HEK293 (cell line): ENCODE measurements around the gene GABPB1.
"Not testable (repeated sequence)": the region's sequence is repeated elsewhere in the genome, so short reads cannot be mapped to it uniquely, and the experiment has no call there.

Experiments
- CTCF ChIA-PET: fragments of 350-600 bp; formaldehyde crosslinking; extraction: SDS; loops from one replicate; lab custom pipeline; 2021; ENCODE audit warnings: antibody characterized with exemption; lab: Yijun Ruan, JAX
- POLR2A ChIA-PET: fragments of 300-600 bp; formaldehyde crosslinking; extraction: SDS; loops from one replicate; lab custom pipeline; 2020; ENCODE audit warnings: antibody characterized with exemption, inconsistent platforms; lab: Yijun Ruan, JAX
- H3K27ac ChIP-seq: fragments of 200-500 bp; sonication (Bioruptor generic); 2 replicates; pipeline ENCODE4 v1.5.1; 2014; ENCODE audit warnings: low read depth, low read length, control low read depth, inconsistent platforms; ENCODE audit errors: extremely low read depth
- H3K36me3 ChIP-seq, 2 experiments: fragments of 200-500 bp in 1 of 2; sonication (Bioruptor generic) in 1 of 2; 1 replicate in 1 of 2; 2 replicates in 1 of 2; pipeline ENCODE4 v1.5.1; 2014 to 2017; ENCODE audit warnings: inconsistent platforms in 2 of 2, low read length in 2 of 2; ENCODE audit not compliant: control insufficient read depth in 2 of 2, insufficient read depth in 1 of 2
- H3K4me1 ChIP-seq: fragments of 200-500 bp; sonication (Bioruptor generic); 2 replicates; pipeline ENCODE4 v1.5.1; 2014; ENCODE audit warnings: mild to moderate bottlenecking, low read length, inconsistent platforms; ENCODE audit not compliant: control insufficient read depth, insufficient read depth
- H3K4me3 ChIP-seq: 2 replicates; pipeline ENCODE4 v1.5.1; 2011; ENCODE audit warnings: low read depth, mild to moderate bottlenecking, control low read depth, low read length, moderate library complexity
- H3K9me3 ChIP-seq: fragments of 200-500 bp; sonication (Bioruptor generic); 2 replicates; pipeline ENCODE4 v1.5.1; 2014; ENCODE audit warnings: low read depth, low read length, inconsistent platforms; ENCODE audit not compliant: control insufficient read depth, insufficient read depth
- KLF16 ChIP-seq: fragments of 450-650 bp; formaldehyde crosslinking; IDR thresholded peaks from 2 replicates; pipeline ENCODE4 v1.5.1; 2017; ENCODE audit warnings: missing biosample characterization, missing genetic modification characterization
- MZF1 ChIP-seq: fragments of 450-650 bp; formaldehyde crosslinking; IDR thresholded peaks from 2 replicates; pipeline ENCODE4 v1.5.1; 2017; ENCODE audit warnings: missing biosample characterization, missing genetic modification characterization, borderline replicate concordance
- ZBTB17 ChIP-seq: fragments of 450-650 bp; formaldehyde crosslinking; IDR thresholded peaks from 2 replicates; pipeline ENCODE4 v1.5.1; 2016; ENCODE audit warnings: missing biosample characterization, missing genetic modification characterization
- ZFP37 ChIP-seq: fragments of 450-650 bp; formaldehyde crosslinking; IDR thresholded peaks from 2 replicates; pipeline ENCODE4 v1.5.1; 2016; ENCODE audit warnings: missing biosample characterization, missing genetic modification characterization
- ZNF10 ChIP-seq: fragments of 450-650 bp; formaldehyde crosslinking; IDR thresholded peaks from 2 replicates; pipeline ENCODE4 v1.5.1; 2017; ENCODE audit warnings: missing biosample characterization, missing genetic modification characterization
- ZNF202 ChIP-seq: fragments of 450-650 bp; formaldehyde crosslinking; IDR thresholded peaks from 2 replicates; pipeline ENCODE4 v1.5.1; 2016; ENCODE audit warnings: missing biosample characterization, missing genetic modification characterization, borderline replicate concordance
- ZNF221 ChIP-seq: fragments of 450-650 bp; formaldehyde crosslinking; IDR thresholded peaks from 2 replicates; pipeline ENCODE4 v1.5.1; 2017; ENCODE audit warnings: missing biosample characterization, missing genetic modification characterization, borderline replicate concordance
- ZNF23 ChIP-seq: fragments of 450-650 bp; formaldehyde crosslinking; IDR thresholded peaks from 2 replicates; pipeline ENCODE4 v1.5.1; 2016; ENCODE audit warnings: missing biosample characterization, missing genetic modification characterization, borderline replicate concordance
- ZNF350 ChIP-seq: fragments of 450-650 bp; formaldehyde crosslinking; IDR thresholded peaks from 2 replicates; pipeline ENCODE4 v1.5.0; 2017; ENCODE audit warnings: missing biosample characterization, mild to moderate bottlenecking, missing genetic modification characterization
- ZNF561 ChIP-seq: fragments of 450-650 bp; IDR thresholded peaks from 2 replicates; pipeline ENCODE4 v1.5.1; 2018; ENCODE audit warnings: missing biosample characterization, missing genetic modification characterization, borderline replicate concordance
- ZNF600 ChIP-seq: fragments of 450-650 bp; formaldehyde crosslinking; IDR thresholded peaks from 2 replicates; pipeline ENCODE4 v1.5.1; 2016; ENCODE audit warnings: missing biosample characterization, missing genetic modification characterization
- ZNF670 ChIP-seq: fragments of 450-650 bp; formaldehyde crosslinking; IDR thresholded peaks from 2 replicates; pipeline ENCODE4 v1.5.1; 2016; ENCODE audit warnings: missing biosample characterization, missing genetic modification characterization, low read depth
- ZNF677 ChIP-seq: fragments of 450-650 bp; IDR thresholded peaks from 2 replicates; pipeline ENCODE4 v1.5.0; 2018; ENCODE audit warnings: missing biosample characterization, mild to moderate bottlenecking, missing genetic modification characterization, moderate library complexity
- TF ChIP-seq, protein P1 (sequence below): fragments of 450-650 bp; formaldehyde crosslinking; IDR thresholded peaks from 2 replicates; pipeline ENCODE4 v1.5.1; 2016; ENCODE audit warnings: missing biosample characterization, missing genetic modification characterization

GABPB1 gene

GRCh38 chr15:50390554-50391264 lies 35.7 kb upstream of the GABPB1 start:
- no peak overlapping the region for H3K4me3 ChIP-seq
- H3K27ac ChIP-seq: no peak overlapping the region
- CTCF ChIA-PET: interaction anchor here (0.7 kb wide), 1 partner anchor 1208 kb away, joined by 3 read pairs; no protein-coding TSS in a partner anchor
- no peaks in the 10 kb centered on the region for H3K4me1 ChIP-seq
- TF ChIP-seq ZNF677 (tag by site-specific recombination) (no peak), ZNF10 (tag by site-specific recombination) (no peak), ZNF561 (no peak), ZNF350 (no peak), KLF16 (tag by site-specific recombination) (no peak), ZFP37 (no peak)
- TF ChIP-seq, protein P1, sequence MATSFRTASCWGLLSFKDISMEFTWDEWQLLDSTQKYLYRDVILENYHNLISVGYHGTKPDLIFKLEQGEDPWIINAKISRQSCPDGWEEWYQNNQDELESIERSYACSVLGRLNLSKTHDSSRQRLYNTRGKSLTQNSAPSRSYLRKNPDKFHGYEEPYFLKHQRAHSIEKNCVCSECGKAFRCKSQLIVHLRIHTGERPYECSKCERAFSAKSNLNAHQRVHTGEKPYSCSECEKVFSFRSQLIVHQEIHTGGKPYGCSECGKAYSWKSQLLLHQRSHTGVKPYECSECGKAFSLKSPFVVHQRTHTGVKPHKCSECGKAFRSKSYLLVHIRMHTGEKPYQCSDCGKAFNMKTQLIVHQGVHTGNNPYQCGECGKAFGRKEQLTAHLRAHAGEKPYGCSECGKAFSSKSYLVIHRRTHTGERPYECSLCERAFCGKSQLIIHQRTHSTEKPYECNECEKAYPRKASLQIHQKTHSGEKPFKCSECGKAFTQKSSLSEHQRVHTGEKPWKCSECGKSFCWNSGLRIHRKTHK (tag by site-specific recombination): no peak
- TF ChIP-seq, all 188 proteins: peak for 0
- POLR2A ChIA-PET: interaction anchor here (1.0 kb wide), 1 partner anchor 36 kb away, joined by 3 read pairs; the partner anchor contains the start of gene GABPB1
- Histone ChIP-seq H3K36me3 (no peaks in the 10 kb centered on the region), H3K9me3 (no peaks in the 10 kb centered on the region)

DNA sequence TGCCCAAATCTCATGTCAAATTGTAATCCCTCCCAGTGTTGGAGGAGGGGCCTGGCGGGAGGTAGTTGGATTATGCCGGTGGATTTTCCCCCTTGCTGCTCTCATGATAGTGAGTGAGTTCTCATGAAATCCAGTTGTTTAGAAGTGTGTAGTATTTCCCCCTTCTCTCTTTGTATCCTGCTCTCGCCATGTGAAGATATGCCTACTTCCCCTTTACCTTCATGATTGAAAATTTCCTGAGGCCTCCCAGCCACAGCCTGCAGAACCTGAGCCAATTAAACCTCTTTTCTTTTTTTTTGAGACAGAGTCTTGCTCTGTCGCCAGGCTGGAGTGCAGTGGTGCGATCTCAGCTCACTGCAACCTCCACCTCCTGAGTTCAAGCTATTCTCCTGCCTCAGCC lies 27.4 kb upstream of the GABPB1 start:
- H3K36me3 ChIP-seq, H3K9me3 ChIP-seq, POLR2A ChIA-PET, H3K27ac ChIP-seq, H3K4me3 ChIP-seq, H3K4me1 ChIP-seq: not testable (repeated sequence)
- CTCF ChIA-PET: interaction anchor here (0.6 kb wide), 1 partner anchor 102 kb away, joined by 3 read pairs; no protein-coding TSS in a partner anchor

- POLR2A ChIA-PET: no interaction called here
- H3K4me1 ChIP-seq: no peaks in the 10 kb centered on the region
- no peak for TF ChIP-seq ZNF221
- no peak for TF ChIP-seq ZNF23 (tag by site-specific recombination)
- TF ChIP-seq MZF1 (tag by site-specific recombination): no peak
- TF ChIP-seq ZNF670 (tag by site-specific recombination): no peak
- TF ChIP-seq ZBTB17 (tag by site-specific recombination): no peak
- TF ChIP-seq, all 188 proteins: peak for 0
- no peaks in the 10 kb centered on the region for H3K9me3 ChIP-seq
- no peak overlapping the region for H3K4me3 ChIP-seq
- H3K36me3 ChIP-seq: no peaks in the 10 kb centered on the region
- H3K27ac ChIP-seq: no peak overlapping the region
- CTCF ChIA-PET: no interaction called here
Measured at GRCh38 chr15:50381438-50381837, 26.4 kb upstream of the GABPB1 start.

GRCh38 chr15:50380089-50380488 lies 25.1 kb upstream of the GABPB1 start:
- POLR2A ChIA-PET: no interaction called here
- H3K9me3 ChIP-seq: no peaks in the 10 kb centered on the region
- H3K4me3 ChIP-seq: no peak overlapping the region
- no peaks in the 10 kb centered on the region for H3K36me3 ChIP-seq
- no peak for TF ChIP-seq ZNF600 (tag by site-specific recombination)
- no peak for TF ChIP-seq ZNF202 (tag by site-specific recombination)
- TF ChIP-seq, all 188 proteins: peak for 0
- Histone ChIP-seq H3K27ac (no peak overlapping the region), H3K4me1 (no peaks in the 10 kb centered on the region)
- CTCF ChIA-PET: no interaction called here

DNA sequence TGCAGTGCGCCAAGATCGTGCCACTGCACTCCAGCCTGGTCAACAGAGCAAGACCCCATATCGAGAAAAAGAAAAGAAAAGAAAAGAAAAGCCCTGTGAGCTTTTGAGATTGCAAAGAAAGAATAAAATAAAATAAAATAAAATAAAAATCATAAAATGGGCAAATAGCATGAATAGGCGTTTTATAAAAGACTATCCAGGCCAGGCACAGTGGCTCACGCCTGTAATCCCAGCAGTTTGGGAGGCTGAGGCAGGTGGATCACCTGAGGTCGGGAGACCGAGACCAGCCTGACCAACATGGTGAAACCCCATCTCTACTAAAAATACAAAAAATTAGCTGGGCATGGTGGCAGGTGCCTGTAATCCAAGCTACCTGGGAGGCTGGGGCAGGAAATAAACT lies 24.4 kb upstream of the GABPB1 start:
- CTCF ChIA-PET, H3K9me3 ChIP-seq, POLR2A ChIA-PET, H3K27ac ChIP-seq, H3K4me3 ChIP-seq, H3K36me3 ChIP-seq, H3K4me1 ChIP-seq: not testable (repeated sequence)
